ENCODE results near the gene FEM1B.

The FEM1B gene

GRCh38 chr15:68309024-68309423 lies 31.5 kb downstream of the FEM1B start:
- no peak for DNase-seq (ENCODE audit: low read depth)

GRCh38 chr15:68310178-68310803 lies 32.7 kb downstream of the FEM1B start:
- DNase-seq (ENCODE audit: low read depth): no peak

- no peak for DNase-seq (ENCODE audit: low read depth)
Observed at GRCh38 chr15:68310804-68311463, 33.4 kb downstream of the FEM1B start.

GRCh38 chr15:68311464-68311835 lies 33.9 kb downstream of the FEM1B start:
- DNase-seq (ENCODE audit: low read depth): no peak

GRCh38 chr15:68311859-68312557 lies 34.5 kb downstream of the FEM1B start:
- DNase-seq (ENCODE audit: low read depth): no peak

GRCh38 chr15:68312701-68313204 lies 35.2 kb downstream of the FEM1B start:
- DNase-seq (ENCODE audit: low read depth): no peak

GRCh38 chr15:68313501-68314410 lies 36.2 kb downstream of the FEM1B start:
- DNase-seq (ENCODE audit: low read depth): no peak

- DNase-seq (ENCODE audit: low read depth): no peak
Observed at GRCh38 chr15:68314563-68314962, 37.0 kb downstream of the FEM1B start.

GRCh38 chr15:68315035-68315434 lies 37.5 kb downstream of the FEM1B start:
- no peak for DNase-seq (ENCODE audit: low read depth)

GRCh38 chr15:68315495-68316031 lies 38.0 kb downstream of the FEM1B start:
- DNase-seq (ENCODE audit: low read depth): no peak

- DNase-seq (ENCODE audit: low read depth): no peak
Observed at GRCh38 chr15:68316061-68316804, 38.7 kb downstream of the FEM1B start.

GRCh38 chr15:68317281-68318007 lies 39.9 kb downstream of the FEM1B start:
- no peak for DNase-seq (ENCODE audit: low read depth)

GRCh38 chr15:68318008-68318835 lies 40.7 kb downstream of the FEM1B start:
- no peak for DNase-seq (ENCODE audit: low read depth)

GRCh38 chr15:68318931-68319909 lies 41.7 kb downstream of the FEM1B start:
- DNase-seq (ENCODE audit: low read depth): no peak

- DNase-seq (ENCODE audit: low read depth): no peak
Observed at GRCh38 chr15:68319997-68320396, 42.5 kb downstream of the FEM1B start.

- no peak for DNase-seq (ENCODE audit: low read depth)
Observed at GRCh38 chr15:68321229-68321628, 43.7 kb downstream of the FEM1B start.

GRCh38 chr15:68322796-68323195 lies 45.3 kb downstream of the FEM1B start:
- DNase-seq (ENCODE audit: low read depth): no peak

- DNase-seq (ENCODE audit: low read depth): no peak
Observed at GRCh38 chr15:68325726-68326125, 48.2 kb downstream of the FEM1B start.
